SKM-1 treated with dmso at 0.1 percent for 144 hours (cell line): Measurements from ENCODE around the gene HES1.

ENCODE experiments used
- DNase-seq: peaks from one replicate; lab custom pipeline; 2025; ENCODE audit not compliant: unreplicated experiment; lab: John Stamatoyannopoulos, UW

HES1 gene

DNA sequence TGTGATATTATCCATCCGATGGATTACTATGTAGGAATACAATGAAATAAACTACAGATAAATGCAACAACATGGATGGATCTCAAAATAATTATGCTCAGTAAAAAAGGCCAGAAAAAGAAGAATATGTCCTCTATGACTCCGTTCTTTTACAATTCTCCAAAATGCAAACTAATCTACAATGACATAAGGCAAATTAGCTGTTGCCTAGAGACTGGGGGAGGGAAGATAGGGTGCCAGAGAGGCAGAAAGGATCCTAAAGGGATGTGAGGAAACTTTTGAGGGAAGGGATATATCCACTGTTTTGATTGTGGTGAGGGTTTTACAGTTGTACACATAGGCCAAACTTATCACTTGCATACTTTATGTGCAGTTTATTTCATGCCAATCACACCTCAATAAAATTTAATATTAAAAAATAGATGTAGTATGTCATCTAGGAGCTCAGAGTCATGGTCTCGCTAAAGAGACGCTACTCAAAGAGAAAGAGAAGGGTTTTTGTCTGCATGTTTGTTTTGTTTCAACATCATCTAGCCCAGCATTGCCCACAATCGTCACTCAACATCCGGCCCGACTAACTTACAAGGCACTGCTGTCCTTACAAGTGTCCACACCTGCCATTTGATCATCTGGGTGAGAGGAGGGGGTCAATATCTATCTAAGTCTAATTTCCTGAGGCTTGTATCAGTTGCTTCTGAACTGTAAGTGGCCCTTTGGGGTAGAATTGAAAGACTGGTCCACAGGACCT is 29.5 kb downstream of the HES1 start:
- no peak for DNase-seq

DNA sequence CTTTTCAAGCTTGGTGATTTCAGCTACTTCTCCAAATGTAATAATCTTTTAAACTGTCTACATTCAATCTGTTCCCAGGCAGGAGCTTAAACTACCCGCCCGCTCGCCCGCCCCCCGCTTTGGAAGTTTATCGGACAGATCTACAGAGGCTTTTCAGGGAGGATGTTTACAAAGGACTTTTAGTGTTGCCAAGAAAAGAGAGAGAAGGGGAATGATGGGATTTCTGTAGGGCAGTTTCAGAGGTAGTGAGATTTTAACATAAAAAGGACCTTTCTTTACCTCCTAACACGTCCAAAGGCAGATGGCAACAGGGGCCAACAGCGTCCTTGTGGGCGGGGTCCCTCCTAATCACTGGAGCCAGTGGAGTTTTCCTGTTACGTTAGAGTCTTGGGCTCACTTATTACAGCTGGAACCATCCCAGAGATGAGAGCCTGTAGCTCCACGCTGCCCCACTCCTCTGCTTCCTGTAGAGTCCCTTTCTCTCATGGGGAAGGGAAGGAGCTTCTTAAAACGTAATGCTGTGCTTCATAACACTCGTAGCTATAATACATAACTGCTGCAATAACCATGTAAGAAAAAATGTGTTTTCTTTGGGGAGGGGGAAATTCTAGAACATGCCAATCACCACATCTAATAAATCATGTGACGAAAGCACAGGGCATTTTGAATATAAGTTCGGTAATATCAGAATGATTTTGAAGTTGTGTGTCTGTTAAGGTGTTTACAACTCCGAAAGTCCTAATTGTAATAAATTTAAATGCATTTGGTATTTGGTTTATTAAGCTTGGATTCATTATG is 30.9 kb downstream of the HES1 start:
- DNase-seq, result no peak

GRCh38 chr3:194167480-194168282 is 31.7 kb downstream of the HES1 start:
- peak; percentile 51 for DNase-seq

- DNase-seq, result no peak
These were observed 33.0 kb downstream of the HES1 start for GRCh38 chr3:194168994-194169393.

DNA sequence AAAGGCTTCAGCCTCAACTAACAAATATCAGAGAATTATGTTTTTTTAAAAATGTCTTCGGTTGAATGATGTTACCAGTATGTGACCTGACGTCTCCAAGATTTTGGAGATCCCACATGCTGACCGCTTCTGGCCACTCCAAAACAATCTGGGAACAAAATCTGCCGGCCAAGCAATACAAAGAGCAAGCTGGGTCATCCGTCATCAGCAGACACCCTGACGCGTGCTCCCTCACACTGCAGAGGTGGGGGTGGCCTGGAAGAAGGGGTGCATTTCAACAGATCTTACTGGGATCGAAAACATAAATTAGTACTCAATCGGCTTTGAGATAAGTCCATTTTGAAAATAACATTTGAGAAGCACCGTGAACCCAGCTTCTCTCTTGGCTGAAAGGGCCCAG is 33.6 kb downstream of the HES1 start:
- no peak for DNase-seq

DNA sequence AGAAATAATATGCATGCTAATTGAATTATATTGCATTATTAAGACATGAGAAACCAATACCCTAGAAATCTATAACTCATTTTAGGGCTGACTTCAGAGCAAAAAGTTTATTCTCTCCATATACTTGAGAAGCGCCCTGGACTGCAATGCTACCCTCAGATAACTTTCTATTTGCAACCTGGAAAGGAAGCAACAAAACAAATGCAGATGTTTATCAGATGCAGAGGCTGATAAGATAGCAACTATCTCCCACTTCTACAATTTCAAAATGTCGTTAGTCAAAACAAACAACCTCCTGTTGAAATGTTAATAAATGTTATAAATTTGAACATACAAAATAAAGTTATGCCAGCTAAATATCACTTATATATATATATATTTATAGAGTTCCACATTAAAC is 34.8 kb downstream of the HES1 start:
- no peak for DNase-seq

DNA sequence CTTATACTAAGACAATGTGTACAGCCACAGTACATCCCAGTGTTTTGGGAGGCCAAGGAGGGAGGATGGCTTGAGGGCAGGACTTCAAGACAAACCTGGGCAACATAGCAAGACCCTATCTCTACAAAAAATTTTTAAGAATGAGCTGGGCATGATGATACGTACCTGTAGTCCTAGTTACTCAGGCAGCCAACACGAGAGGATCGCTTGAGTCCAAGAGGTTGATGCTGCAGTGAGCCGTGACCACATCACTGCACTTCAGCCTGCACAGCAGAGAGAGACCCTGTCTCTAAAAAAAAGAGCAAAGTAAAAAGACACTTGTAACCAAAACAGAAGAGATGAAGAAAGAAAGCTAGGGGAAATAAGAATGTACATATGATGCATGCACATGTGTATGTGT is 38.5 kb downstream of the HES1 start:
- DNase-seq, result no peak

- DNase-seq, result no peak
These were observed 39.0 kb downstream of the HES1 start for GRCh38 chr3:194174980-194175379.

DNA sequence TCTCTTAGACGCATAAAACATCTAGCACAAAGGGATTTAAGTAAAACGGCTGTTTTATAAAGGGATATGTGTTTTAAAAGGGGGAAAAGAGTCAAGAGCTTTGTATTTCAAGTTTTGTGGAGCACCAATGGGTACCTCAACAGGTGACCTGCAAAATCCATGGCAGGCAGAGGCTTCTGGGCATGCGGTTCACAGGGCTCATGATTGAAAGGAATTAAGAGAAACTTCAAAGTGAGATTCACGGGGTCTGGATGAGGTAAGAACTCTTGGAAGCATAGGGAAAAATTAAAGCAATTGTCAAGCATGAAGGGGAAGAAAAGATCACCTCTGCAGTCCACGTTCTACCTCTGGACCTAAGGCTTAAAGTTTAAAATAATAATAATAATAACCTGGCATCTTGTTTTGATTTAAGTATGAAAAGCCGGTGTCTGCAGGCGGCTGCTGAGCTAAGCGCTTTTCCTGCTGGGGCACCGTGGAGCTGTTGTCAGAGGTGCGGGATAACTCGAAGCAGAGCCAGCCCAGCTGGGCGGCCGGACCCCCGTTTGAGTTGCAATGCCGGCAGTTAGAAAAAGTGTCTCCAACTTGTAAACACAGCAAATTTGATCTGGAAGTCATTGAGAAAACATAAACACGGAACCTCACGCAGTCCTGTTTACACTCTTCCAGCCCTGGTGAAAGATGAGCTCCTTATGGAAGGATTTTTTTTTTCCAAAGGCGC is 40.5 kb downstream of the HES1 start:
- no peak for DNase-seq

- no peak for DNase-seq
These were observed 41.2 kb downstream of the HES1 start for GRCh38 chr3:194177141-194177540.

- DNase-seq, result no peak
These were observed 42.2 kb downstream of the HES1 start for GRCh38 chr3:194178128-194178527.

GRCh38 chr3:194178669-194179068 is 42.7 kb downstream of the HES1 start:
- DNase-seq, result no peak

DNA sequence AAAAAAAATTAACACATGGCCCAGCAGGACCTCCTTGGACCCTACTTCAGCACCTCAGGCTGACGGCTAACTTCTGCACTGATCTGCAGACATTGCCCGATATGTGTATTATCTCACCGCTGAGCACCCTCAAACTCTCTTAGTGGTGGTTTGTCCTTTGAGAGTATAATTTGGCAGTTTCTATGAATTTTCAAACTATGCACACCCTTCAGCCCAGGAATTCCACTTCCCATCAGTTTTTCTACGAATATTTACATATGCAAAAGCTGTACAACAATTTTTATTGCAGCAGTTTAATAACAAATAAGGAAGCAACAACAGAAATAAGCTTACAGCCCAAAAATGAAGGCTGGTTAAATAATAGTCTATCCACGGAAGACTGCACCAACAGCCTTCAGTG is 44.6 kb downstream of the HES1 start:
- no peak for DNase-seq

- DNase-seq, result no peak
These were observed 45.9 kb downstream of the HES1 start for GRCh38 chr3:194181612-194182529.

DNA sequence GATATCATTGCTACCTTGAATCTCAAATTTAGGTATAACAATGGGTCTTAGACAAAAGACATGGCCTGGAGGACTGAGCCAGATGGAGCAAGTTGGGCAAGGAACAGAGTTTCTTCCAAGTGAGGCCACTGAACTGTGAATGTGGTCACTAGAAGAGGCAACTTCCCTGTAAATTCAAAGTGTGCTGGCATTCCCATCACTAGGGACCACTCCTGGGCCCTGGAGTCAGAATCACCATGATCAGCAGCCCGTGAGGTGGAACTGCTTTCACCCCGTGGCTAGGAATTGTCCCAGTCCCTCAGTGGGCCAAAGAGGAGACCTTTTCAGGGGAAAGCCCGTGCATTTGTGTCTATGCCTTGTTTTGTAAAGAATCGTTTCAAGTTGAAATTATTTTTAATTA is 47.3 kb downstream of the HES1 start:
- no peak for DNase-seq

DNA sequence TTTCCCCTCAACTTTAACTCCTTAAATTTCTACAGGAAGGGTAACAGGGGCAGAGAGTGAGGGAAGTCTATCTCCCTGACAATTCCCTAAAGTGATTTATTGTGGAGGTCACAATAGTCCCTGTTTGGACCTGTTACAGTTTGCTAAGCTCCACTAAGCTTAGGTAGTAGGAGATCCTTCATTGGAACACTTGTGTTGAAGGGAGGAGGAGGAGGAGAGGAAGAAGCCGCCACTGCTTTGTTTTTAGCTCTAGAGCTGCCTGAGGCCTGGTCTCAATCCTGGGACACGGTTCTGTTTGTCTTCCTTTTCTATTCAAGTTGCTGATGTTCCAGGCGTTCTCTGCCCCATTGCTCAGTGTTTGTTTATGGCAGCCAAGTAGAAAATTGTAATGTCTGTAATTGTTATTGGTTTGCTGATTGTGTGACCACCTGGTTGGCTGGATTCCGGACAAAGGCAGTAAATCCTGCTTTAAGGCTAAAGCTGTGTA is 48.4 kb downstream of the HES1 start:
- no peak for DNase-seq

GRCh38 chr3:194184801-194185200 is 48.9 kb downstream of the HES1 start:
- no peak for DNase-seq

DNA sequence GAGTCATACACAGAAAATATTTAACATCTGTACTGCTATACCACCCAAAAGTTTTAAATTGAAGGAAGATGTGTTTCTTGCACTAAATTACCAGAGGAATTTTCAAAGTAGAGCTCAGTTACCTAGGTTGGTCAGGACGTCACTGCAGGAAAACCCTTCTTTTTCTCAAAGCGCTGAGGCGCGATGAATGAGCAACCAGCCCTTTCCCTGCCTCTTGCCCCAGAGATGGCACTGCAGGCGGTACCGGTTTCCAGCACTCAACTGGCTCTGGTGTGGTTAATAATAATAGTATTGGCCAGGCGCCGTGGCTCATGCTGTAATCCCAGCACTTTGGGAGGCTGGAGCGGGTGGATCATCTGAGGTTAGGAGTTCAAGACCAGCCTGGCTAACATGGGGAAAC is 49.3 kb downstream of the HES1 start:
- DNase-seq, result no peak

DNA sequence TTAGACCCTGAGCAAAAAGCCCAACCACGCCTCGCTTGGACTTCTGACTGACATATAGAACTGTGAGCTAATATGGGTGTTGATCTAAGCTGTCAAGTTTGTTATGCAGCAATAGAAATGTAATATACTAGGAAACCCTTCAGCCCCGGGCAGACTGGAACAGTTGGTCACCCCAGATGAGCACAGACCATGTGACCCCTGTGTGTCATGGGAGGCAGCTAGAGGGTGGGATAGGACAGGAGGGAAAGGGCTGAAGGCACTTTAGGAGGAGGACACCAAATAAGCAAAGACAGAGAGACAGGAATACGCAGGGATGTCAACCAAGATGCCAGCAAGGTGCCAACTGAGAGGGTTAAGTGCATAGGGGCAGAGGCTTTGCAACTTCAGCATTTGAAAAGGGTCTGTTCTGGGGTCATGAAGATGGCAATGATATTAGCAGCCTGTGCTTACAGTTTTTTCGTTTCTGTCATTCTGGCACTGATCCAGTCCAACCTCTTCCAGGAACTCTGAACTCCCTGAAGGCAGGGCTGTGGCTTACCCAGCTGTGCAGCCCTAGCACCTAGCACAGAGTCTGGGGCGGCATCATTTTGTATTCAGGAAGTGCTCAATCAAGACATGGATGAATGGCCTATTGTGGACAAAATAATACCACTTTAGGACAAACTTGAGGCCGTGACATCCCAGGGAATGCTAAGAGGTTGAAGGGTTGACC is 51.4 kb downstream of the HES1 start:
- DNase-seq, result no peak
